ENCODE measurements around the gene SEMA3A. TPM values are rescaled to one million over a fixed set of nuclear protein-coding genes. Genes with fewer than 3 reads are reported as not detected.

Gene SEMA3A
- total and polyA plus RNA-seq, 2 of the 13 experiments (the other 11 are each of a cell fraction or from before 2014, with no cell fraction given) = 0.29 to 1.2 TPM

DNA sequence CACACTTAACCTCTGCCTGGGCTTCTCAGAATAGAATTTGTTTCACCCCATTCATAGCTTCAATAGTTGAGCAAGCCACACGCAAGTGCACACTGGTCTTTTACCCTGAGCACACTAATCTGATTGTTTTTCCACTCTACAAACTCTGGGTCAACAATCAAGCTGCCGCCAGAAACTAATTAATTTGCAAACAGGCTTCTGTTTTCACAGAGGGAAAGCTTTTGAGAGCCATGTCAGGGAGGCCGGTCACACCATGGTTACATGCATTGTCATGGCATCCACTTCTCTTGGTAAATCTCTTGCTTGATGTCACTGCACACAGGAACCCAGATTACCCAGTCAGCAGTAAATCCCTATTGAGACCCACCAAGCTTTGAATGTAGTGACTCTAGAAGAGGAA lies 154.2 kb downstream of the SEMA3A start (continued):
- TF ChIP-seq SP5 (CRISPR knock-in tag; IDR thresholded peaks at IDR 0.05; ENCODE audit: borderline replicate concordance, low read depth) (0 out of 2 replicates have a peak, but pooled peaks have one; percentile 15), ZNF850 (CRISPR knock-in tag; conservative IDR thresholded peaks at IDR 0.05) (no peak), SRF (IDR thresholded peaks at IDR 0.05; ENCODE audit: low read depth, low read length) (no peak), MYC (CRISPR knock-in tag; IDR thresholded peaks at IDR 0.05; ENCODE audit: borderline replicate concordance) (no peak), TAF15 (IDR thresholded peaks at IDR 0.05; ENCODE audit: low read depth, low read length, poor library complexity, severe bottlenecking) (no peak), ZNF382 (CRISPR knock-in tag; IDR thresholded peaks at IDR 0.05; ENCODE audit: borderline replicate concordance) (no peak), NPAS2 (CRISPR knock-in tag; IDR thresholded peaks at IDR 0.05; ENCODE audit: borderline replicate concordance) (no peak), ARID5B (CRISPR knock-in tag; IDR thresholded peaks at IDR 0.05) (peak; percentile 60; the same call in 1 of the 2 replicates), ZMYM4 (CRISPR knock-in tag; IDR thresholded peaks at IDR 0.05) (peak; percentile 56), SOX6 (IDR thresholded peaks at IDR 0.05) (no peak), SOX6 (CRISPR knock-in tag; IDR thresholded peaks at IDR 0.05) (peak; percentile 78), SMAD3 (CRISPR knock-in tag; IDR thresholded peaks at IDR 0.05) (no peak), ZNF232 (CRISPR knock-in tag; IDR thresholded peaks at IDR 0.05; ENCODE audit: borderline replicate concordance) (0 out of 2 replicates have a peak, but pooled peaks have one; percentile 31), PHF5A (CRISPR knock-in tag; IDR thresholded peaks at IDR 0.05; ENCODE audit: low read depth, unreplicated experiment) (no peak), ZFX (CRISPR knock-in tag; IDR thresholded peaks at IDR 0.05; ENCODE audit: low read depth) (no peak), FLYWCH1 (CRISPR knock-in tag; IDR thresholded peaks at IDR 0.05) (no peak), KDM3A (CRISPR knock-in tag; IDR thresholded peaks at IDR 0.05; ENCODE audit: low read depth) (no peak), ISX (CRISPR knock-in tag; conservative IDR thresholded peaks at IDR 0.05) (no peak)
- TF ChIP-seq, protein P1, sequence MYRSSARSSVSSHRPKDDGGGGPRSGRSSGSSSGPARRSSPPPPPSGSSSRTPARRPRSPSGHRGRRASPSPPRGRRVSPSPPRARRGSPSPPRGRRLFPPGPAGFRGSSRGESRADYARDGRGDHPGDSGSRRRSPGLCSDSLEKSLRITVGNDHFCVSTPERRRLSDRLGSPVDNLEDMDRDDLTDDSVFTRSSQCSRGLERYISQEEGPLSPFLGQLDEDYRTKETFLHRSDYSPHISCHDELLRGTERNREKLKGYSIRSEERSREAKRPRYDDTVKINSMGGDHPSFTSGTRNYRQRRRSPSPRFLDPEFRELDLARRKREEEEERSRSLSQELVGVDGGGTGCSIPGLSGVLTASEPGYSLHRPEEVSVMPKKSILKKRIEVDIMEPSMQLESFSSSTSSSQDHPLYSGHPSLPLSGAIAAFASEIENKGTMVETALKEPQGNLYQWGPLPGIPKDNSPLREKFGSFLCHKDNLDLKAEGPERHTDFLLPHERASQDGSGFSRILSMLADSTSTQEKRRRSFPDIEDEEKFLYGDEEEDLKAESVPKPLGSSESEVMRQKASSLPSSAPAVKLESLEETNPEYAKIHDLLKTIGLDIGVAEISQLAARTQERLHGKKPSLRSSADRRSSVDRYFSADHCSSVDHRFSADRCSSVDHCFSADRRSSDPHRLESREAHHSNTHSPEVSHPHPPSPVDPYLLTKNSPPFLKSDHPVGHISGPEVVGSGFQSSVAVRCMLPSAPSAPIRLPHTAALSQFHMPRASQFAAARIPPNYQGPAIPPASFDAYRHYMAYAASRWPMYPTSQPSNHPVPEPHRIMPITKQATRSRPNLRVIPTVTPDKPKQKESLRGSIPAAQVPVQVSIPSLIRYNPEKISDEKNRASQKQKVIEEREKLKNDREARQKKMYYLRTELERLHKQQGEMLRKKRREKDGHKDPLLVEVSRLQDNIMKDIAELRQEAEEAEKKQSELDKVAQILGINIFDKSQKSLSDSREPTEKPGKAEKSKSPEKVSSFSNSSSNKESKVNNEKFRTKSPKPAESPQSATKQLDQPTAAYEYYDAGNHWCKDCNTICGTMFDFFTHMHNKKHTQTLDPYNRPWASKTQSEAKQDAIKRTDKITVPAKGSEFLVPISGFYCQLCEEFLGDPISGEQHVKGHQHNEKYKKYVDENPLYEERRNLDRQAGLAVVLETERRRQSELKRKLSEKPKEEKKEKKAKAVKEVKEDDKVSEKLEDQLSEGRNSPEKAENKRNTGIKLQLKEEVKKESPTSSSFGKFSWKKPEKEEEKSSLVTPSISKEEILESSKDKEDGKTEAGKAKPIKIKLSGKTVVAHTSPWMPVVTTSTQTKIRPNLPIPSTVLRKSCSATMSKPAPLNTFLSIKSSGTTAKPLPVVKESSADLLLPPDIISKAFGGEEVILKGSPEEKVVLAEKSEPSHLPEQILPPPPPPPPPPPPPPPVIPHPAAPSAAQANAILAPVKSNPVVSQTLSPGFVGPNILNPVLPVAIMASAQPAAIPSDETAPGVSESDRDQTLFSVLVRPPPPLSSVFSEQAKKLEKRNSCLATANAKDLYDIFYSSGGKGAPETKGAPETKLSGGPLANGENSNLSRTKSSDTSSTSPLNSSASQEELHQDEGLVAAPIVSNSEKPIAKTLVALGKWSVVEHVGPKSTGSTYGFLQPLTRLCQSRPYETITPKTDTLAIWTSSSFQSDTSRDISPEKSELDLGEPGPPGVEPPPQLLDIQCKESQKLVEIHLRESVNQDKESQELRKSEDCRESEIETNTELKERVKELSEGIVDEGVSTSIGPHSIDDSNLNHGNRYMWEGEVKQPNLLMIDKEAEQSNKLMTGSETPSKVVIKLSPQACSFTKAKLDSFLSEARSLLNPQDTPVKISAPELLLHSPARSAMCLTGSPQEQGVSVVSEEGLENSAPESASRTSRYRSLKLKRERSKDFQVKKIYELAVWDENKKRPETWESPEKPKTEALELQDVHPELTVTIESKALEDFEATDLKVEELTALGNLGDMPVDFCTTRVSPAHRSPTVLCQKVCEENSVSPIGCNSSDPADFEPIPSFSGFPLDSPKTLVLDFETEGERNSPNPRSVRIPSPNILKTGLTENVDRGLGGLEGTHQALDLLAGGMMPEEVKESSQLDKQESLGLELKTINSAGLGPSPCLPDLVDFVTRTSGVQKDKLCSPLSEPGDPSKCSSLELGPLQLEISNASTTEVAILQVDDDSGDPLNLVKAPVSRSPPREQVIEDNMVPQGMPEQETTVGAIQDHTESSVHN (CRISPR knock-in tag; IDR thresholded peaks at IDR 0.05) = no peak
- TF ChIP-seq, protein P2, sequence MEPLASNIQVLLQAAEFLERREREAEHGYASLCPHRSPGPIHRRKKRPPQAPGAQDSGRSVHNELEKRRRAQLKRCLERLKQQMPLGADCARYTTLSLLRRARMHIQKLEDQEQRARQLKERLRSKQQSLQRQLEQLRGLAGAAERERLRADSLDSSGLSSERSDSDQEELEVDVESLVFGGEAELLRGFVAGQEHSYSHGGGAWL (CRISPR knock-in tag; IDR thresholded peaks at IDR 0.05) = no peak
